ENCODE data around the gene RAB28.
"Not testable (repeated sequence)": the region's sequence is repeated elsewhere in the genome, so short reads cannot be mapped to it uniquely, and the experiment has no call there.

Gene RAB28

GRCh38 chr4:13430834-13431568 lies 53.1 kb downstream of the RAB28 start:
- TF ChIP-seq, protein P1, sequence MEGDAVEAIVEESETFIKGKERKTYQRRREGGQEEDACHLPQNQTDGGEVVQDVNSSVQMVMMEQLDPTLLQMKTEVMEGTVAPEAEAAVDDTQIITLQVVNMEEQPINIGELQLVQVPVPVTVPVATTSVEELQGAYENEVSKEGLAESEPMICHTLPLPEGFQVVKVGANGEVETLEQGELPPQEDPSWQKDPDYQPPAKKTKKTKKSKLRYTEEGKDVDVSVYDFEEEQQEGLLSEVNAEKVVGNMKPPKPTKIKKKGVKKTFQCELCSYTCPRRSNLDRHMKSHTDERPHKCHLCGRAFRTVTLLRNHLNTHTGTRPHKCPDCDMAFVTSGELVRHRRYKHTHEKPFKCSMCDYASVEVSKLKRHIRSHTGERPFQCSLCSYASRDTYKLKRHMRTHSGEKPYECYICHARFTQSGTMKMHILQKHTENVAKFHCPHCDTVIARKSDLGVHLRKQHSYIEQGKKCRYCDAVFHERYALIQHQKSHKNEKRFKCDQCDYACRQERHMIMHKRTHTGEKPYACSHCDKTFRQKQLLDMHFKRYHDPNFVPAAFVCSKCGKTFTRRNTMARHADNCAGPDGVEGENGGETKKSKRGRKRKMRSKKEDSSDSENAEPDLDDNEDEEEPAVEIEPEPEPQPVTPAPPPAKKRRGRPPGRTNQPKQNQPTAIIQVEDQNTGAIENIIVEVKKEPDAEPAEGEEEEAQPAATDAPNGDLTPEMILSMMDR (conservative IDR thresholded peaks at IDR 0.05), result peak; percentile 42
- TF ChIP-seq ZFX (IDR thresholded peaks at IDR 0.05), result no peak
- H3K27ac ChIP-seq, result no peak overlapping the region

DNA sequence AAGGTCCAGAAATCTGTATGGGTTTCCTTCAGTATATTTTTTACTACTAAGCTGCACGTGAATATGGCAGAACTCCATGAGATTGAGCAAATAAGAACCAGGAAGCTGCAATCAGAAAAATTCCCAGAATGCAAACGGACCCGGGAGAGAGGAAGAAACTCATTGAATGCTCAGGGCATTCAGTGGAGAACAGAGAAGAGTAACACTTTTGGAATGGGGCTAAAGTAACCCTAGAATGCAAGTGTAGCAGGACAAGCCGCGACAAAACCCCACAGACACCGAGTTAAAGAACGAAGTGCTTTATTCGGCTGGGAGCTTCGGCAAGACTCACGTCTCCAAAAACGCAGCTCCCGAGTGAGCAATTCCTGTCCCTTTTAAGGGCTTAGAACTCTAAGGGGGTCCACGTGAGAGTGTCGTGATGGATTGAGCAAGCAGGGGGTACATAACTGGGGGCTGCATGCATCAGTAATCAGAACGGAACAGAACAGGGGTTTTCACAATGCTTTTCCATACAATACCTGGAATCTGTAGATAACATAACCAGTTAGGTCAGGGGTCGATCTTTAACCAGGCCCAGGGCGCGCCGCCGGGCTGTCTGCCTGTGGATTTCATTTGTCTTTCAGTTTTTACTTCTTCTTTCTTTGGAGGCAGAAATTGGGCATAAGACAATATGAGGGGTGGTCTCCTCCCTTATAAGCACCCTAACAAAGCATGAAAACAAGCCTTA lies 56.4 kb downstream of the RAB28 start:
- TF ChIP-seq, protein P1 (conservative IDR thresholded peaks at IDR 0.05), result no peak
- no peak for TF ChIP-seq ZFX (IDR thresholded peaks at IDR 0.05)
- peak overlapping the region; percentile 64 for H3K27ac ChIP-seq

DNA sequence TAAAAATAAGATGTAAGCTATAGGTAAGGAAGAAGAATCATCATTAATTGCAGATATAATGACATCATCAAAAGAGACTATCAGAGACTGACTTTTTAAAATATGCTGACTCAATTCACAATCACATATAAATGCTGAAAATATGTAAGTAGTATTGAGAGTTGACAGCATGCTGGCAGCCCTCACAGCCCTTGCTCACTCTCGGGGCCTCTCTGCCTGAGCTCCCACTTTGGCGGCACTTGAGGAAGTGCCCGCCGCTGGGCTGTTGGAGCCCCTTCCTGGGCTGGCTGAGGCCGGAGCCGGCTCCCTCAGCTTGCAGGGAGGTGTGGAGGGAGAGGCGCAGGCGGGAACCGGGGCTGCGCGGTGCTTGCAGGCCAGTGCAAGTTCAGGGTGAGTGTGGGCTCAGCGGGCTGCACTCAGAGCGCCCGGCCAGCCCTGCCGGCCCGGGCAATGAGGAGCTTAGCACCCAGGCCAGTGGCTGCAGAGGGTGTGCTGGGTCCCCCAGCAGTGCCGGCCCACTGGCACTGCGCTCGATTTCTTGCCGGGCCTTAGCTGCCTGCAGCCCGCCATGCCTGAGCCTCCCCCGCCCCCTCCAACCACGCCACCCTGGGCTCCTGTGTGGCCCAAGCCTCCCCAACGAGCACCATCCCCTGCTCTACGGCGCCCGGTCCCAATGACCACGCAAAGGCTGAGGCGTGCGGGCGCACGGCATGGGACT lies 68.9 kb downstream of the RAB28 start:
- no peak for TF ChIP-seq ZFX (IDR thresholded peaks at IDR 0.05)
- TF ChIP-seq, protein P1 (conservative IDR thresholded peaks at IDR 0.05), result no peak

DNA sequence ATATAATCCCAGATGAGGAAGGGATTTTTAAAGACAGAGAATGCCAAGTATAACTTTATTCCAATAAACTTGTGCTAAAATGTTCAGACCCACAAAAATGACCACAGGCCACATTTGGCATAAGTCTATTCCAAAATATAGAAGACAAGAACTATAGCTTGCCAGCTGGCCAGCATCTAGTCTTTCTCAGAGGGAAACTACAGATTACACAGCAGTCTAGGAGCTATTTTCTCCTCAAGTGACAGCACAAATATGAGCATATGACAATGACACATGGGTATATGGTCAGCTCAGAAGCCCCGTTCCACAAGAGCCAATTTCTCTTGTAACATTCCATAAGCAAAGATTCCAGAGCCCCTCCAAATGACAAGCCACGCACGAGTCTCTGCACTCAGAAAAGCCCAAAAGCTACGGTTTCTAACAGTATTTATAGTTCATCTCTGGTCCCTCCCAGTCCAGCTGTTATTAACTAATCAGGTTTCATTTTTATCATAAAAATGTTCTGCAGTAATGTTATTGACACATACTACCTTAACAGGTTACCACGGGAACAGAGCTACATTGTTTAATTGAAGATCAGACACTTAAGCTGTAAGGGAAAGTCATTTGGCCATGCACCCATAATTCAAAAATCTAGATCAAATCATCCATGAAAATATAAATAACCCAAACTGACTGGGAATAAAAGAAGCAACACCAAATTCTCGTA lies 70.3 kb downstream of the RAB28 start:
- H3K27ac ChIP-seq, result no peak overlapping the region
- no peak for TF ChIP-seq ZFX (IDR thresholded peaks at IDR 0.05)
- TF ChIP-seq, protein P1 (conservative IDR thresholded peaks at IDR 0.05), result no peak

More for the DNA sequence above, 68.9 kb downstream of the RAB28 start:
- no peak overlapping the region for H3K27ac ChIP-seq

DNA sequence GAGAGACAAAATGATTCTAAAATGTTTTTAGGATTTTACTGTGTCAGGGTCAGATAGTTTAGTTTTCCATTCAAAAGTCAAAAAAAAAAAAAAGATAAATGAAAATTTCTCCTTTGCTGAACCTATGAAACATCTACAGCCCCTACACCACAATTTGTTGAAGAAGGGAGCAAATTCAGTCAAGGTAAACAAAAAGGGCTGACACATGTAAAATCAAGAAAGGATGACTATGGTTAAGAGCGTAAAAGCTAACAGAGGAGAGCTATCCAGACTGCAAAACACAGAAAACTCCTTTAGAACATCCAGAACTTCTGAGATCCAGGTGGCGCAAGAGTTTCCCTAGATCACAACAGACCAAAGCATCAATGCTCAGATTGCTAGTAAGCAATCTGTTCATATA lies 72.2 kb downstream of the RAB28 start:
- no peak overlapping the region for H3K27ac ChIP-seq
- TF ChIP-seq ZFX (IDR thresholded peaks at IDR 0.05), result no peak
- TF ChIP-seq, protein P1 (conservative IDR thresholded peaks at IDR 0.05), result no peak

DNA sequence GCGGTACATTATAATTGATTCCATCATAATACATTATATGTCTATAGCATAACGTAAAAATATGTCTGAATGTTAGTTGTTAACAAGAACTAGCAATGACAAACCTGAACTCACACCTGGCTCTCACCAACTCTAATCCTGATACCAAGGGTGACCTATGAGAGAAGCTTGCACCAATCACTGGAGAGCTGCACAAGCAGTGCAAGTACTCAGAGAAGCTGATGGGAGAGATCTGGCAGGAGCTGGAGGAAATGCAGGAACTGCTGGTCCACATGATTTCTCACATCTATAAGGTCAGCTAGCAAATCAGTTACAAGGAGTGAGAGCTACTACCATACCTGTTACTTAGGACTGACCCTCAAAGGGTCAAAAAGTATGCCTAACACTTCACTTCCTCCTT lies 74.8 kb downstream of the RAB28 start:
- TF ChIP-seq ZFX (IDR thresholded peaks at IDR 0.05), result no peak
- TF ChIP-seq, protein P1 (conservative IDR thresholded peaks at IDR 0.05), result no peak
- no peak overlapping the region for H3K27ac ChIP-seq

DNA sequence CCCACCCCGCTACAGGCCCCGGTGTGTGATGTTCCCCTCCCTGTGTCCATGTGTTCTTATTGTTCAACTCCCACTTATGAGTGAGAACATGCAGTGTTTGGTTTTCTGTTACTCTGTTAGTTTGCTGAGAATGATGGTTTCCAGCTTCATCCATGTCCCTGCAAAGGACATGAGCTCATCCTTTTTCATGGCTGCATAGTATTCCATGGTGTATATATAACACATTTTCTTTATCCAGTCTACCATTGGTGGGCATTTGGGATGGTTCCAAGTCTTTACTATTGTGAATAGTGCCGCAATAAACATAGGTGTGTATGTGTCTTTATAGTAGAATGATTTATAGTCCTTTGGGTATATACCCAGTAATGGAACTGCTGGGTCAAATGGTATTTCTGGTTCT lies 78.0 kb downstream of the RAB28 start:
- not testable (repeated sequence) for H3K27ac ChIP-seq

Measured in C4-2B (cell line).